Kidney (tissue), 14 donors: ENCODE results near the gene SLC39A10. TPM values are rescaled to one million over a fixed set of nuclear protein-coding genes. Genes with fewer than 3 reads are reported as not detected.

Source experiments
- DNase-seq, 5 donors: peaks; one replicate each; pipeline ENCODE4 v3.0.0-alpha.2; 2013 to 2020
- FAIRE-seq: peaks from 2 replicates; lab custom pipeline; 2012; peaks lifted over from hg19 to GRCh38; lab: Jason Lieb, UNC
- H3K27ac ChIP-seq, 2 donors: one replicate each; pipeline ENCODE4 v1.7.0; 2013; ENCODE audit warnings: low read depth in 2 of 2, low read length in 2 of 2, inconsistent platforms in 1 of 2
- H3K27me3 ChIP-seq: one replicate; pipeline ENCODE4 v1.7.1; 2013; ENCODE audit warnings: low read length, inconsistent platforms; ENCODE audit not compliant: control insufficient read depth, insufficient read depth
- H3K36me3 ChIP-seq, 3 donors: one replicate each; pipeline versions ENCODE4 v1.7.0 to v1.7.1; 2013; ENCODE audit warnings: low read length in 3 of 3, control low read depth in 1 of 3, inconsistent platforms in 1 of 3; ENCODE audit not compliant: insufficient read depth in 3 of 3, control insufficient read depth in 2 of 3
- H3K4me1 ChIP-seq, 3 donors: one replicate each; pipeline versions ENCODE4 v1.7.0 to v1.7.1; 2013; ENCODE audit warnings: low read length in 3 of 3, inconsistent platforms in 1 of 3, low read depth in 1 of 3; ENCODE audit not compliant: control insufficient read depth in 2 of 3, insufficient read depth in 2 of 3
- H3K4me3 ChIP-seq, 3 donors: one replicate each; pipeline versions ENCODE4 v1.7.0 to v1.8.1; 2013; ENCODE audit warnings: low read length in 3 of 3, control low read depth in 1 of 3, inconsistent platforms in 1 of 3
- H3K9ac ChIP-seq, 3 donors: one replicate each; pipeline versions ENCODE4 v1.7.0 to v1.7.1; 2013; ENCODE audit warnings: low read length in 3 of 3, control low read depth in 1 of 3, inconsistent platforms in 1 of 3
- H3K9me3 ChIP-seq, 3 donors: one replicate each; pipeline versions ENCODE4 v1.7.0 to v1.7.1; 2013; ENCODE audit warnings: low read length in 3 of 3, control low read depth in 1 of 3, inconsistent platforms in 1 of 3; ENCODE audit not compliant: control insufficient read depth in 2 of 3, insufficient read depth in 1 of 3
- CTCF ChIP-seq: IDR thresholded peaks from 3 replicates; pipeline ENCODE4 v1.5.1; 2012; ENCODE audit warnings: mild to moderate bottlenecking, moderate library complexity, borderline replicate concordance; ENCODE audit not compliant: insufficient read depth; ENCODE audit errors: extremely low read depth
- intact Hi-C: fragments of 100-400 bp; cut with DNase I; formaldehyde crosslinking; loops from one replicate; pipeline ENCODE4 v1.11.1; 2022
- polyA plus RNA-seq: library from polyadenylated mRNA; stranded (reverse); fragments of 350-450 nt; fragmentation: Illumina TruSeq; extraction: RNeasy Lipid Tissue Mini Kit (QIAGEN cat#74804); gene quantifications from one replicate; pipeline ENCODE4 v1.2.3, GENCODE V29; 2014; ENCODE audit warnings: low read depth, low replicate concordance; ENCODE audit not compliant: insufficient read depth
- total RNA-seq: library from RNA; stranded (reverse); fragmentation: NEBNext Ultra II Directional; extraction: Animal tissue kit (Norgen Biotek cat#: 25700); gene quantifications from one replicate; pipeline ENCODE4 v1.2.1, GENCODE V29; 2021
- donor health status: control.
- donor health status: control.
- donor health status: control.
- donor health status: control.
- donor health status: control.
- donor health status: DM: yes; HTN: yes; CAD: no.
- donor health status: Normal renal cell carcinoma (clear cell type).

SLC39A10 gene
- total and polyA plus RNA-seq, 2 donors from 2014 or later: 5.4 to 36.7 TPM

- intact Hi-C loops: no loop called here
- Histone ChIP-seq H3K4me3 (peak overlapping the region; percentile 34 to 78 (median 67)), H3K36me3 (no peaks in the 10 kb centered on the region), H3K4me1 (peaks cover 0 to 3% (median 3%) of the 10 kb centered on the region in 3 donors), H3K9ac (peak overlapping the region in 2 of 3 donors; percentile 6 to 18), H3K27me3 (no peaks in the 10 kb centered on the region), H3K9me3 (no peaks in the 10 kb centered on the region), H3K27ac (no peak overlapping the region)
- TF ChIP-seq CTCF: no peak
- no peak for DNase-seq
- no peak for FAIRE-seq
Observed at GRCh38 chr2:195659114-195659513, 2.1 kb downstream of the SLC39A10 start.

GRCh38 chr2:195659982-195660890 is 3.2 kb downstream of the SLC39A10 start:
- DNase-seq (peak in 4 of 5 donors; percentile 48 to 91 (median 74)), FAIRE-seq (peak; percentile 97)

GRCh38 chr2:195662138-195662537 is 5.1 kb downstream of the SLC39A10 start:
- TF ChIP-seq CTCF: no peak
- H3K27me3 ChIP-seq: no peaks in the 10 kb centered on the region
- H3K36me3 ChIP-seq: no peaks in the 10 kb centered on the region
- no peak overlapping the region for H3K27ac ChIP-seq
- FAIRE-seq (no peak), DNase-seq (no peak)
- H3K9me3 ChIP-seq: no peaks in the 10 kb centered on the region
- H3K4me3 ChIP-seq: no peak overlapping the region
- intact Hi-C loops: no loop called here
- H3K4me1 ChIP-seq: peaks cover 0 to 3% (median 3%) of the 10 kb centered on the region in 3 donors
- H3K9ac ChIP-seq: no peak overlapping the region

More at GRCh38 chr2:195659982-195660890, 3.2 kb downstream of the SLC39A10 start:
- no peak overlapping the region for H3K27ac ChIP-seq
- no peak overlapping the region for H3K4me3 ChIP-seq
- peak; percentile 85 for TF ChIP-seq CTCF
- no peaks in the 10 kb centered on the region for H3K36me3 ChIP-seq
- H3K4me1 ChIP-seq: peaks cover 0 to 3% (median 3%) of the 10 kb centered on the region in 3 donors
- intact Hi-C loops: no loop called here
- no peaks in the 10 kb centered on the region for H3K27me3 ChIP-seq
- H3K9ac ChIP-seq: peak overlapping the region in 1 of 3 donors; percentile 18
- H3K9me3 ChIP-seq: no peaks in the 10 kb centered on the region
